ENCODE data around the gene TAP1.

- TF ChIP-seq CTCF (IDR thresholded peaks at IDR 0.05; ENCODE audit: insufficient read depth, low read length, poor library complexity, severe bottlenecking) (no peak), EZH2phosphoT487 (conservative IDR thresholded peaks at IDR 0.05; ENCODE audit: low read length) (no peak)
Observed at GRCh38 chr6:32843331-32843978, 10.0 kb downstream of the TAP1 start.

Data from SU-DHL-6 (cell line).